ENCODE measurements around the gene BLOC1S1. TPM values are rescaled to one million over a fixed set of nuclear protein-coding genes. Genes with fewer than 3 reads are reported as not detected.
A peak's percentile ranks its signal among the peaks of the same experiment; 100 is the strongest.
"Not testable (repeated sequence)": the region's sequence is repeated elsewhere in the genome, so short reads cannot be mapped to it uniquely, and the experiment has no call there.

Gene BLOC1S1
- total RNA-seq, 1 experiment from 2014 or later = 105 TPM

DNA sequence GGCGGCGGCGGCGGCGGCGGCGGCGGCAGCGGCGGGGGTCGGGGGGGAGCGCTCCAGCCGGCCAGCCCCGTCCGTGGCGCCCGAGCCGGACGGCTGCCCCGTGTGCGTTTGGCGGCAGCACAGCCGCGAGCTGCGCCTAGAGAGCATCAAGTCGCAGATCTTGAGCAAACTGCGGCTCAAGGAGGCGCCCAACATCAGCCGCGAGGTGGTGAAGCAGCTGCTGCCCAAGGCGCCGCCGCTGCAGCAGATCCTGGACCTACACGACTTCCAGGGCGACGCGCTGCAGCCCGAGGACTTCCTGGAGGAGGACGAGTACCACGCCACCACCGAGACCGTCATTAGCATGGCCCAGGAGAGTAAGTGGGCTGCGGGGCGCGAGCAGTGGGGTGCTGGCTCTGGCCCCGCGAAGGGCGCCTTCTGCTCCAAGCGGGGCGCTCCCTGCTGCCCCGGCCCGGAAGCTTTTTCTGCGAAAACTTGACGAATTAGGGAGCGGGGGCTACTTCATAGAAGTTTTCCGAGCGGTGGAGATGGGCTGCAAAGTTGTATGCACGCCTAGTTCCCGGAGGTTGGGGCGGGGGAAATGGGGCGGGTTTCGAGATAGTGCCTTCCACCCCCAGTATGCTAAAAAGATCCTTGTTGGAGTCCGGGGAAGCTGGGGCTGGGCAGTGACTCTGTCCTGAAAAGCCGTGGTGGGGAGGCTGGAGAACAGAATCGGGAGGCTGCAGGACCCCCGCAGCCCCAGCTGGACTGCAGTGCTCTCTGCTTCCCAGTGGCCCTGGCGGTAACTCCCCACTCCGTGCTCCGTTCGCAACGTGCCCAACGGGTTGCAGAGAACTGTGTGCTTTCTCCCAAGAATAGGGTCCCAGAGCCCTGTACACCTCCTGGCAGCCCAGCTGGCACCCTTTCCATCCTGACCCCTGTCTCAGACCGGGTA is 27.8 kb downstream of the BLOC1S1 start:
- DNase-seq (ENCODE audit: low read depth) = peak; percentile 60

DNA sequence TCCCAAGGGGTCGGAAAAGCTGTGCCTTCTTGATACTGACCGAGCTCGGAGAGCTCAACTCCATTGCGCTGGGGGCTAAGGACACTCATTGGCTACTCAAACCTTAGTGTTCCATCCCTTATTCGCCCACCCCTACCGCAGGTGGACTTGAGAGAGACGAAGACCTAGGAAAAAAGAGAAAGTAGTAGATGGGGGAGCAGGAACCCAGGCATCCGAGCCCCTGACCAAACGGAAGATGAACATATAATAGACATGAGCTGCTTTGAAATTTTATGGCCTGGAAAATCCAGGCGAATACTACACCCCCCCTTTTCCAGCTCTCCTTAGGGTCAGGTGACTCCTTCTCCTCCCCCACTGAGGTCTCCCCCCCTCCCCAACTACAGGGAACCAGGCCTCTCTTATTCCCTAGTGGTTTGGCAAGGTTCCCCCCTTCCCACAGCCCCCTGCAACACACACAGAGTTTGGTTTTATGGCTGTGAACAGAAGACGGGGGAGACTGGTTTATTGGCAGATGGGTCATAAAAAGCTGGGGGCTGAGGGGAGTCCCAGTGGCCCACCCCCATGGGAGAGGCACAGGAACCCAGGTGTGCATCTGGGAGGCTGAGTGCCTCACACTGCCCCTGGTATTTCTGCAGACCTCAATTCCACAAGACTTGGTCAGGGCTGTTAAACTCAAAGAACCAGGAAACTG is 28.6 kb downstream of the BLOC1S1 start:
- DNase-seq (ENCODE audit: low read depth) = no peak

DNA sequence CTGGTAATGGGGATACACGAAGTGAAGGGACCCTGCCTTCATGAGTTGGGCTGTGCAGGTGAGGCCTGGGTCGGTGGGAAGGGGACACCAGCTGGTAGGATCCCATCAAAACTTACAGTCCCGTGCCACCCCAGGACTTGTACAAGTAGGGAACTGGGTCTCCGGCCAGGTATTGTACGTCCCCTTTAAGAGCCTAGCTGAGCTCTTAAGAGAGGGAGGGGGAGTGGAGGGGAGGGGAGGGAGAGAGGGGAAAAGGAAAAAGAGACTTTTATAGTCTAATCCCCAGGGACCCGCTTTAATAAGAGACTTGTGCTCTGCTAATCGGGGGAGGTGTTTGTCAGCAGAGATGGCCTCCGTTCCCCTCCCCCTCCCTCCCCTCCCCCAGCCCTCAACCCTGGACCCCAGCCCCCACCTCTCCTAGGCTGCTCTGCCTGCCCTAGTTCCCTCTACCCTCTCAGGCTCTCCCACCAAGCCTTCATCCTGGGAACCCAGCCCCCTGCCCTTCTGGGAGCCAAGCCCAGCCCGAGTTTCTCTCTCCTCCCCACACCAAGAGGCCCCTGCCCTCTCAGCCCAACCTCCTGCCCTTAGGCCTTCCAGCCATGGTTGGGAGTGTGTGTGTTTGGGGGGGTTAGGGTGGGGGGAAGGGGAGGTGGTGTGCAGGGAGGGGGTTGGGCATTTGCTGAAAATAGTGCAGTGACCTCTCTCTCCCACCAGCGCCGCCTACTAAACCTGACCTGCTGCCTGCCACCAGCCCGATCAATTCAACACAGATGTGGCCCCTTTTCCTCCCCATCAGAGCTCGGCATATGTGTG is 29.7 kb downstream of the BLOC1S1 start:
- DNase-seq (ENCODE audit: low read depth) = no peak

DNA sequence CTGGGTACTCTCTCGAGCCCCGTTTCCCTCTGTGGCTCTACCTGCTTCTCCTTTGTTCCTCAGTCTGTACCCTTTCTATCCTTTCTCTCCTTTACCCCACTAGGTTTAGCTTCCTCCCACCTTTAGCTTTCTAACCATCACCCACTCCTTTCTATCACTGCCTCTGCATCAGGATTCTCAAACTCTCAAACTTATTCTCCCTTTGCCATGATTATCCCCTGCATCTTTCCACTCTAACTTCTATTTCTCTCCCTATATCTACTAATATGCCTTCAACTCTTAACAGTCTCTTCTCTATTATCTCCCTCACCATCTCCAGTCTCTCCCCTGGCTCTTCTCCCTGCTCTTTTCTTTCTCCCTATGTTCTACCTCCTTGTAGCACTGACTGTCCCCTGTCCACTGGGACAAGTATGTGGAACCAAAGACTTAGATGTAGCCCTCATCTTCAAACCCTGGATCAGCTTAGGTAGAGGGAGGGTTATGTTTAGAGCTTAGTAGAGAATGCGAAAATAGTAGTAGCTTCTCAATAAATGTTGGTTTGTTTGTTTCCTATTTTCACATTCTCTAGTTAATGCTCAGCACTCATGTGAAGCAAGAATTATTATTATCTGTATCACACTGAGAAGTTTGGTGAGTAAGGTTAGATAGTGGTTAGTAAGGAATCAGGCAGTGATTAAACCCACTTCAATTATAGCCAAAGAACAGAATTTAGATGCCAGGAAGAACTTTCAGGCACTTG is 30.5 kb downstream of the BLOC1S1 start:
- DNase-seq (ENCODE audit: low read depth) = no peak

DNA sequence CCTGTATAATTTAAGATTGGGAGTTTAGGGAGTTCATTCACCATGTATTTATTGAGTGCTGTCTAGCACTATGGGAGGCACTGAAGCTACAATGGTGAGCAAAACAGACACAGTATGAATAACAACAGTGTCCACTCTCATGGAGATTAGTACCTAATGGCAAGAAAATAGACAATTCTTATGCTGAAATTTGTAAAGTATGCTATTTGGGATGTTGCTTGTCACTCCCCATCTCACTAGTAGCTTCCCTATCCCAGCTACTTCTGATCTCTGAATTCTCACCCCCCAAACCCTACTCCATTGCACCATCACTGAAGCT is 31.0 kb downstream of the BLOC1S1 start:
- DNase-seq (ENCODE audit: low read depth) = no peak

DNA sequence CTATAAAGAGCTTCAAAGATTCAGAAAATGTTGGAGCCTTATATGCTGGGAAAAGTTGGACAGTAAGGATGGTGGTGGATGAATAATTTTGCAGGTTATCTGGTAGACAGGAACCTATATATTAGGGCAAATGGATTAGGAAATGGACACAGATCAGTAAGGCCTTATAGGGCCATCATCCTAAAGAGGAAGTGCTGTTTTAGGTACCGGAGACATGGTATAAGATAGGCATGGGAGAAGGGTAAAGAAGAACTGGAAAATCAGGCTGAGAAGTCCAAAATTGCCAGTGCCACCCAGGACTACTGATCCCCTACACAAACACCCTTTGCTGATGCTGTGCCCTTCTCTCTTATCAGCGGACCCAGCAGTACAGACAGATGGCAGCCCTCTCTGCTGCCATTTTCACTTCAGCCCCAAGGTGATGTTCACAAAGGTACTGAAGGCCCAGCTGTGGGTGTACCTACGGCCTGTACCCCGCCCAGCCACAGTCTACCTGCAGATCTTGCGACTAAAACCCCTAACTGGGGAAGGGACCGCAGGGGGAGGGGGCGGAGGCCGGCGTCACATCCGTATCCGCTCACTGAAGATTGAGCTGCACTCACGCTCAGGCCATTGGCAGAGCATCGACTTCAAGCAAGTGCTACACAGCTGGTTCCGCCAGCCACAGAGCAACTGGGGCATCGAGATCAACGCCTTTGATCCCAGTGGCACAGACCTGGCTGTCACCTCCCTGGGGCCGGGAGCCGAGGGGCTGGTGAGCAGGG is 32.6 kb downstream of the BLOC1S1 start:
- DNase-seq (ENCODE audit: low read depth) = no peak

DNA sequence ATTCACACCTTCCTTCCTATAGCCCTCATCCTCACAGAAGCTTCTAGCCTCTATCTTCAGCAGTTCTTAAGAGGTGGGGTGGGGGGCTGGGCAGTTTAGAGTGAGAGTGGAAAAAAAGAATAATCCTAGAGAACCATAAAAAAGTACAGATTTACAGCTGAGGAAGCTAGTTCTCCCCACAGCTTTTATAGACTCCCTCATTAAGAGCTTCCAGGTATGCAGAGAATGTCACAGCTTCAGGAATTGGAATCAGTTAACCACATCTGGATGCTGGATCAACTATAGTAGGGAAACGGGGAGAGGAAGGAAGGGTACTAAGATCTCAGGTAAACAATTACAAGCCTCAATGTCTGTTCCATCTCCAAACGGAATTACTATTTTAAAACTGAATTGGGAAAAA is 39.4 kb downstream of the BLOC1S1 start:
- DNase-seq (ENCODE audit: low read depth) = no peak

DNA sequence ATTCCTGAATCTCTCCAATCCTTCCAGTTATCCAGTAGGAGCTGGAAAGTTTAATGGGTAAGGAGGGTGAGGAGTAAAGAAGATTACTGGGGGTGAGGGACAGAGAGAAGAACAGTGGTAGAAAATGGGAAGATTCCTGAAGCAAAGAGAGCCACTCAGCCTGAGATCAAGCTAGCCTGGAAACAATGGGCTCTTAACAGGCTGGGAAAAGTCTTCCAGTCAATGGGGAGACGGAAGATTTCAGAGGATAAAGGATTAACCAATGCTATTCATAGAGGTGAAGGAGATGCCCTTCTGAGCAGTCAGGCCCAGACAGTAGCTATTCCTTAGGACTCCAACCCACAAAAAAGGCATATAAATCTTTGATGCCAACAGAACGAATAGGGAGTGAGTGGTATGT is 41.9 kb downstream of the BLOC1S1 start:
- no peak for DNase-seq (ENCODE audit: low read depth)

DNA sequence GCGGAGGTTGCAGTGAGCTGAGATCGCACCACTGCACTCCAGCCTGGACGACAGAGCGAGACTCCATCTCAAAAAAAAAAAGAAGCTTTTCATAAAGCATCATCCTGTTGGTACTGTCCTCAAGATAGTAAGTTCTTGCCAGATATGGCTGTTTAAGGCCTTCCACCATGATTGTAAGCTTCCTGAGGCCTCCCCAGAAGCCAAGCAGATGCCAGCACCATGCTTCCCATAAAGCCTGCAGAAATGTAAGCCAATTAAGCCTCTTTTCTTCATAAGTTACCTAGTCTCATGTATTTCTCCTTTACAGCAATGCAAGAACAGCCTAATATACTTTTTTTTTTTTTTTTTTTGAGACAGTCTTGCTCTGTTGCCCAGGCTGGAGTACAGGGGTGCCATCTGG is 42.7 kb downstream of the BLOC1S1 start:
- DNase-seq (ENCODE audit: low read depth) = not testable (repeated sequence)

DNA sequence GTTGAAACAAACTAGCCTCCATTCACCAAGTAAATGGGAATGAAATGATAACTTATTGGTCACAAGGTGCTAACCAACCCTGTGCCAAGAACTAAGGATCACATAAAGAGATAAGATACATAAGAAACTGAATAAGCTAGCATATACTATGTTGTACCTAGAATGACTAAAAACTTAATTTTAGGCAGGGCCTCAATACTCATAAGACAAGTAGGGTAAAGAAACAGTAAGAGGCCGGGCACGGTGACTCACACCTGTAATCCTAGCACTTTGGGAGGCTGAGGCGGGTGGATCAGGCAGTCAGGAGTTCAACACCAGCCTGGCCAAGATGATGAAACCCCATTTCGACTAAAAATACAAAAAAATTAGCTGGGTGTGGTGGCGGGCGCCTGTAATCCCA is 44.8 kb downstream of the BLOC1S1 start:
- DNase-seq (ENCODE audit: low read depth) = no peak

DNA sequence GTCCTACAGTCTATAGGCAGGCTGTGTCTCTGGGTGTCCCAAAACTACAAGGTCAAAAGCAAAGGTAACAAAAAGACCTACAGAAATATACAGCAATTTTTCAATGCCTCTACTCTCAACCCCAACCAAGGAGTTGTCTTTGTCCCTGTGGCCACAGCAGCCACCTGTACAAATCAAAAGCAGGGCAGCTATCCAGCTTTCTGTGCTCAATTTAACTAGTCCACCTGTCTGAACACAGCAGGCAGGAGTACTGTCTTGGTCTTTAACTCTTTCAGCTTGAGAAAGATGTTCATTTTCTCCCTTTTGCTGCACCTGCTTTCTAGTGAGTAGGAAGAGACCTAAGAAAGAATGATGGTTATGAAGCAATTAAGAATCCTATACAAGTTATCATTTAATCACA is 46.8 kb downstream of the BLOC1S1 start:
- DNase-seq (ENCODE audit: low read depth) = no peak

DNA sequence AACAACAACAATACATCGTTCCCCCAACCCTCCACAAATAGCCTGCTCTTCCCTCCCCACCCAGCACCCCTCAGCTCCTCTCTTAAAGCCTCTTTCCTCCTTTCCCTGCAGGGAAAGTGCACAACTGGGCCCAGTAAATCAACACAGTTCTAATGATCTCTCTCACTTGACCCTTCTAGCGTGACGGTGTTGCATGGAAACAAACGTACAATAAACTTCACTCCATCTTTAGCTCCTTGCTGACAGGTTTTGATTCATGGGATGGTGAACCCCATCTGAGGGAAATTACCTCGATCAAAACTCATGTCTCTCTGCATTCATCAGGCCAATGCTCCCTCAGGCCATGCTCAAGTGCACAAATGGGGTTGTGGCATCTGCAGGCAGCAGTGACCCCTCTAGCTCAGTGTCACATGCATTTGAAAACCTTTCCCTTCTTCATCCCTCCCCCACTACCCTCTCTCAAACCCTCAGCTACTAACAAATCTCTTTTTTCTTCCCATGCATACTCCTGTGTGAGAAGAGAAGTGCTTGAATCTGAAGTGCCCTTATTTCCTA is 50.0 kb downstream of the BLOC1S1 start:
- DNase-seq (ENCODE audit: low read depth) = no peak

DNA sequence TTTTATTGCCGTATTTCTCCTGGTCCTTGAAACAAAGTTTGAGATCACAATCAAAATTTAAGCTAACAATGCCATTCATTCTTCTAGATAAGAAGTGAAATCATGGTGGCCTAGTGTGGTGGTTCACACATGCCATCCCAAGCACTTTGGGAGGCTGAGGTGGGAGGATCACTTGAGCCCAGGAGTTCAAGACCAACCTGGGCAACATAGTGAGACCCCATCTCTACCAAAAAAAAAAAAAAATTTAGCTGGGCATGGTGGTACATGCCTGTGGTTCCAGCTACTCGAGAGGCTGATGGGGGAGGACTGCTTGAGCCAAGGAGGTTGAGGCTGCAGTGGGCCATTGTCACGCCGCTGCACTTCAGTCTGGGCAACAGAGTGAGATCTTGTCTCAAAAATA is 51.3 kb downstream of the BLOC1S1 start:
- DNase-seq (ENCODE audit: low read depth) = no peak

Small RNA genes within 50 kb of the gene (small RNA-seq; reads per million reads assigned to genes)
- gene AC009779.1 (not detected), gene RF00017 (not detected)

Other genes starting within 250 kb of the BLOC1S1 start
- gene OR6C70, start 245.9 kb upstream of the BLOC1S1 start, total RNA-seq (2014; rRNA removed; shearing (Covaris generic)) = not detected in 2 replicates
- not detected in 2 replicates for gene OR6C68, start 223.7 kb upstream of the BLOC1S1 start, total RNA-seq (2014; rRNA removed; shearing (Covaris generic))
- not detected in 2 replicates for gene OR6C4, start 166.4 kb upstream of the BLOC1S1 start, total RNA-seq (2014; rRNA removed; shearing (Covaris generic))
- not detected in 2 replicates for gene OR2AP1, start 143.6 kb upstream of the BLOC1S1 start, total RNA-seq (2014; rRNA removed; shearing (Covaris generic))
- gene OR10P1, start 79.2 kb upstream of the BLOC1S1 start, total RNA-seq (2014; rRNA removed; shearing (Covaris generic)) = not detected in 2 replicates
- 1.3 and 1.4 TPM in 2 replicates for gene ITGA7, start 8.1 kb upstream of the BLOC1S1 start, total RNA-seq (2014; rRNA removed; shearing (Covaris generic))
- 2.7 and 3.2 TPM in 2 replicates for gene RDH5, start 4.3 kb downstream of the BLOC1S1 start, total RNA-seq (2014; rRNA removed; shearing (Covaris generic))
- 562 and 623 TPM in 2 replicates for gene CD63, start 13.0 kb downstream of the BLOC1S1 start, total RNA-seq (2014; rRNA removed; shearing (Covaris generic))
- 11.1 and 12.5 TPM in 2 replicates for gene GDF11, start 27.1 kb downstream of the BLOC1S1 start, total RNA-seq (2014; rRNA removed; shearing (Covaris generic))
- gene SARNP, start 101.7 kb downstream of the BLOC1S1 start, total RNA-seq (2014; rRNA removed; shearing (Covaris generic)) = 70.6 and 79.4 TPM in 2 replicates
- 42.8 and 48.5 TPM in 2 replicates for gene ORMDL2, start 102.0 kb downstream of the BLOC1S1 start, total RNA-seq (2014; rRNA removed; shearing (Covaris generic))
- gene DNAJC14, start 113.5 kb downstream of the BLOC1S1 start, total RNA-seq (2014; rRNA removed; shearing (Covaris generic)) = 52.2 and 59.2 TPM in 2 replicates
- 0.37 and 0.58 TPM in 2 replicates for gene MMP19, start 126.9 kb downstream of the BLOC1S1 start, total RNA-seq (2014; rRNA removed; shearing (Covaris generic))
- 37.0 and 38.0 TPM in 2 replicates for gene PYM1, start 211.8 kb downstream of the BLOC1S1 start, total RNA-seq (2014; rRNA removed; shearing (Covaris generic))
- gene DGKA, start 215.1 kb downstream of the BLOC1S1 start, total RNA-seq (2014; rRNA removed; shearing (Covaris generic)) = 49.6 and 56.6 TPM in 2 replicates
- gene PMEL, start 250.0 kb downstream of the BLOC1S1 start, total RNA-seq (2014; rRNA removed; shearing (Covaris generic)) = 1.1 and 3.3 TPM in 2 replicates

All from HT1080 (cell line).